Right lobe of liver (tissue), 6 donors: Measurements from ENCODE around the gene LAMB1. TPM values are rescaled to one million over a fixed set of nuclear protein-coding genes. Genes with fewer than 3 reads are reported as not detected.
"Not testable (repeated sequence)": the region's sequence is repeated elsewhere in the genome, so short reads cannot be mapped to it uniquely, and the experiment has no call there.

Source experiments
- ATAC-seq, 4 donors: fragments of 200-7000 bp; cut with Tn5 transposase; one replicate each; pipeline ENCODE4 v1.9.1; 2020; ENCODE audit warnings: mild to moderate bottlenecking in 4 of 4, moderate library complexity in 4 of 4
- DNase-seq, 3 donors: peaks; one replicate each; pipeline ENCODE4 v3.0.0-alpha.2; 2020
- H3K27ac ChIP-seq, 3 donors: fragments of 200-600 bp; one replicate each; pipeline ENCODE4 v1.8.0; 2022
- H3K27me3 ChIP-seq, 2 donors: fragments of 200-600 bp; one replicate each; pipeline ENCODE4 v1.8.0; 2022
- H3K36me3 ChIP-seq, 4 donors: fragments of 200-600 bp; sonication (generic) in 1 of 4; one replicate each; pipeline versions ENCODE4 v1.5.1 to v1.8.0; 2017 to 2022; ENCODE audit warnings: control low read depth in 1 of 4
- H3K4me1 ChIP-seq, 4 donors: fragments of 200-600 bp; sonication (generic) in 1 of 4; one replicate each; pipeline versions ENCODE4 v1.5.1 to v1.8.0; 2017 to 2022; ENCODE audit warnings: control low read depth in 1 of 4
- H3K4me3 ChIP-seq, 3 donors: fragments of 200-600 bp; one replicate each; pipeline ENCODE4 v1.8.0; 2022
- H3K9me3 ChIP-seq, 4 donors: fragments of 200-600 bp; sonication (generic) in 1 of 4; one replicate each; pipeline versions ENCODE4 v1.5.1 to v1.8.0; 2017 to 2022; ENCODE audit warnings: control low read depth in 1 of 4
- CTCF ChIP-seq, 4 donors: fragments of 200-600 bp in 3 of 4; fragments of 450-650 bp in 1 of 4; IDR thresholded peaks; one replicate each; pipeline versions ENCODE4 v1.5.1 to v1.8.0; 2016 to 2022; ENCODE audit warnings: antibody characterized with exemption in 4 of 4, mild to moderate bottlenecking in 2 of 4
- POLR2A ChIP-seq: fragments of 450-650 bp; IDR thresholded peaks from one replicate; pipeline ENCODE4 v1.6.1; 2017; ENCODE audit warnings: antibody characterized with exemption, mild to moderate bottlenecking
- WGBS: methylation state at CpG from one replicate; pipeline ENCODE4 v1.1.6; 2018; ENCODE audit warnings: low coverage, low lambda C conversion rate; ENCODE audit not compliant: insufficient coverage; ENCODE audit errors: missing lambda C conversion rate; 5-methylcytosine and 5-hydroxymethylcytosine counted together
- intact Hi-C, 2 donors: fragments of 100-400 bp; cut with DNase I; formaldehyde crosslinking; loops; one replicate each; pipeline versions ENCODE4 v1.11.2 to v1.14.1; 2022
- total RNA-seq, 6 experiments: library from RNA; depleted of rRNA in 2 of 6; stranded (reverse); fragments of >200 nt in 2 of 6; fragmentation: NEBNext Ultra II Directional in 3 of 6; extraction: Animal tissue kit (Norgen Biotek cat#: 25700) in 3 of 6; gene quantifications; one replicate each; pipeline versions ENCODE4 v1.1.0 to v1.2.4, GENCODE V29; 2016 to 2023
- donor health status: DM: no; HTN: yes; CAD: no.
- donor health status: DM: no; HTN: no; CAD: no.
- donor health status: DM: no; HTN: no; CAD: no.
- donor health status: DM: no; HTN: yes; CAD: no.
- donor health status: DM: no; HTN: yes; CAD: no.

The LAMB1 gene
- total RNA-seq, 6 experiments from 2014 or later: 14.9 to 61.0 (median 28.9) TPM

- DNase-seq (no peak), ATAC-seq (no peak)
- WGBS: 57% methylated on average over 2 of the region's 2 CpGs
- intact Hi-C loops: no loop called here
- H3K27me3 ChIP-seq: no peaks in the 10 kb centered on the region
- H3K36me3 ChIP-seq: peaks cover 0 to 22% (median 10%) of the 10 kb centered on the region in 4 donors
- no peak for TF ChIP-seq CTCF (IDR thresholded peaks at IDR 0.05)
- no peak for TF ChIP-seq POLR2A
- H3K9me3 ChIP-seq: no peaks in the 10 kb centered on the region
- no peak overlapping the region for H3K4me3 ChIP-seq
- H3K4me1 ChIP-seq: peaks cover 0 to 16% (median 5%) of the 10 kb centered on the region in 4 donors
- no peak overlapping the region for H3K27ac ChIP-seq
Observed at GRCh38 chr7:107898997-107899594, 103.9 kb downstream of the LAMB1 start.

GRCh38 chr7:107892367-107892741 lies 110.6 kb downstream of the LAMB1 start:
- not testable (repeated sequence) for H3K9me3 ChIP-seq, DNase-seq, H3K27ac ChIP-seq, ATAC-seq, H3K27me3 ChIP-seq
- WGBS: 91% methylated on average over 7 of the region's 8 CpGs
- intact Hi-C loops: loop anchor here in 1 of 2 donors (5.0 kb wide), 1 partner anchor 255 kb away; no protein-coding TSS in a partner anchor
- peak overlapping the region in 2 of 3 donors; percentile 58 to 66 for H3K4me3 ChIP-seq
- H3K4me1 ChIP-seq: peaks cover 0 to 16% (median 7%) of the 10 kb centered on the region in 4 donors
- peaks cover 0 to 13% (median 4%) of the 10 kb centered on the region in 4 donors for H3K36me3 ChIP-seq

- WGBS: 31% methylated on average over 9 of the region's 9 CpGs
- Histone ChIP-seq H3K27ac (peak overlapping the region; percentile 92 to 95 (median 93)), H3K27me3 (no peaks in the 10 kb centered on the region), H3K4me3 (peak overlapping the region; percentile 58 to 66 (median 65)), H3K36me3 (peaks cover 0 to 13% (median 4%) of the 10 kb centered on the region in 4 donors), H3K9me3 (no peaks in the 10 kb centered on the region), H3K4me1 (peaks cover 0 to 16% (median 7%) of the 10 kb centered on the region in 4 donors)
- TF ChIP-seq CTCF (IDR thresholded peaks at IDR 0.05) (no peak), POLR2A (no peak)
- ATAC-seq: peak in 1 of 4 donors; percentile 55
- no peak for DNase-seq
- intact Hi-C loops: loop anchor here in 1 of 2 donors (5.0 kb wide), 1 partner anchor 256 kb away; no protein-coding TSS in a partner anchor
Observed at GRCh38 chr7:107891636-107892366, 111.2 kb downstream of the LAMB1 start.

GRCh38 chr7:107890962-107891635 lies 111.9 kb downstream of the LAMB1 start, which contains the start of gene DLD:
Gene DLD, plus strand, starts transcription at chr7:107891183. Its CDS starts 68 bp downstream, at chr7:107891251.
- peak; percentile 96 to 99 (median 98) for ATAC-seq
- Histone ChIP-seq H3K27me3 (no peaks in the 10 kb centered on the region), H3K9me3 (no peaks in the 10 kb centered on the region), H3K4me3 (peak within 1 kb of the TSS; percentile 58 to 66 (median 65)), H3K27ac (peak within 1 kb of the TSS; percentile 92 to 95 (median 93)), H3K36me3 (peaks cover 0 to 13% (median 4%) of the 10 kb centered on the region in 4 donors), H3K4me1 (peaks cover 0 to 16% (median 7%) of the 10 kb centered on the region in 4 donors)
- TF ChIP-seq CTCF (IDR thresholded peaks at IDR 0.05) (no peak), POLR2A (peak; percentile 94)
- DNase-seq: peak; percentile 94 to 97 (median 95)
- WGBS: 1% methylated on average over 30 of the region's 55 CpGs
- intact Hi-C loops: loop anchor here in 1 of 2 donors (5.0 kb wide), 1 partner anchor 256 kb away; no protein-coding TSS in a partner anchor
